Caco-2 (cell line): ENCODE data around the gene ADK. TPM values are rescaled to one million over a fixed set of nuclear protein-coding genes. Genes with fewer than 3 reads are reported as not detected.
"Not testable (repeated sequence)": the region's sequence is repeated elsewhere in the genome, so short reads cannot be mapped to it uniquely, and the experiment has no call there.

Source experiments
- BruUV-seq: library from RNA; stranded (reverse); fragments of 400-500 nt; replicated peaks from 2 replicates; lab custom pipeline; 2021; lab: Mats Ljungman, UMichigan
- CTCF ChIA-PET: fragments of 300-600 bp; sonication (Branson Sonifier 250); formaldehyde crosslinking; loops from one replicate; lab custom pipeline; 2022; ENCODE audit warnings: antibody characterized with exemption; lab: Charles Lee
- POLR2A ChIA-PET: fragments of 300-600 bp; sonication (Branson Sonifier 250); formaldehyde crosslinking; loops from one replicate; lab custom pipeline; 2022; ENCODE audit warnings: antibody characterized with exemption; lab: Charles Lee
- DNase-seq, 2 experiments: peaks; one replicate each; pipeline versions ENCODE4 v3.0.0 to v3.0.0-alpha.2; 2020 to 2022
- H3K27me3 ChIP-seq: replicated peaks from 2 replicates; pipeline ENCODE4 v1.6.0; 2011; ENCODE audit warnings: low read length; ENCODE audit not compliant: control insufficient read depth, insufficient read depth
- H3K36me3 ChIP-seq: 2 replicates; pipeline ENCODE4 v1.5.1; 2011; ENCODE audit warnings: low read length; ENCODE audit not compliant: control insufficient read depth, insufficient read depth
- H3K4me1 ChIP-seq: fragments of 250-450 bp; sonication (Bioruptor Pico); 2 replicates; pipeline ENCODE4 v1.5.1; 2020; ENCODE audit warnings: mild to moderate bottlenecking
- H3K4me3 ChIP-seq: 2 replicates; pipeline ENCODE4 v1.5.1; 2011; ENCODE audit warnings: low read depth, mild to moderate bottlenecking, control low read depth, low read length
- H3K9me3 ChIP-seq: fragments of 250-450 bp; sonication (Bioruptor Pico); 2 replicates; pipeline ENCODE4 v1.5.1; 2020; ENCODE audit warnings: mild to moderate bottlenecking, moderate library complexity
- H3K27ac Mint-ChIP-seq: one replicate; pipeline ENCODE4 v1.8.0; 2022; ENCODE audit warnings: mixed read lengths; ENCODE audit not compliant: unreplicated experiment
- H3K27me3 Mint-ChIP-seq: one replicate; pipeline ENCODE4 v1.8.0; 2022; ENCODE audit warnings: mixed read lengths; ENCODE audit not compliant: insufficient read depth, unreplicated experiment
- H3K36me3 Mint-ChIP-seq: one replicate; pipeline ENCODE4 v1.8.0; 2022; ENCODE audit warnings: mild to moderate bottlenecking, mixed read lengths; ENCODE audit not compliant: insufficient read depth, unreplicated experiment
- H3K4me1 Mint-ChIP-seq: one replicate; pipeline ENCODE4 v1.8.0; 2022; ENCODE audit warnings: low read depth, mixed read lengths; ENCODE audit not compliant: unreplicated experiment
- H3K4me3 Mint-ChIP-seq: one replicate; pipeline ENCODE4 v1.8.0; 2022; ENCODE audit warnings: mild to moderate bottlenecking, moderate library complexity, mixed read lengths; ENCODE audit not compliant: unreplicated experiment
- H3K9me3 Mint-ChIP-seq: one replicate; pipeline ENCODE4 v1.8.0; 2022; ENCODE audit warnings: mixed read lengths; ENCODE audit not compliant: unreplicated experiment
- CTCF ChIP-seq, 2 experiments: fragments of 200-600 bp in 1 of 2; IDR thresholded peaks; 1 replicate in 1 of 2; 2 replicates in 1 of 2; pipeline versions ENCODE4 v1.5.1 to v1.8.0; 2011 to 2022; ENCODE audit warnings: antibody characterized with exemption in 1 of 2, control low read depth in 1 of 2, inconsistent platforms in 1 of 2, low read depth in 1 of 2, low read length in 1 of 2, mild to moderate bottlenecking in 1 of 2, moderate library complexity in 1 of 2; ENCODE audit not compliant: insufficient read depth in 1 of 2, severe bottlenecking in 1 of 2, unreplicated experiment in 1 of 2
- intact Hi-C: fragments of 100-400 bp; cut with micrococcal nuclease; formaldehyde crosslinking; loops from one replicate; pipeline ENCODE4 v1.10.0; 2022; ENCODE audit not compliant: unreplicated experiment
- total RNA-seq: library from RNA; stranded (reverse); gene quantifications from 2 replicates; pipeline ENCODE4 v1.2.3, GENCODE V29; 2022

ADK gene
- total RNA-seq, 1 experiment from 2014 or later, result 105 TPM

GRCh38 chr10:74558403-74558802 is 407.4 kb downstream of the ADK start:
- TF ChIP-seq CTCF (IDR thresholded peaks at IDR 0.05; ENCODE audit: insufficient read depth in 1 of 2, low read depth in 1 of 2, low read length in 1 of 2, severe bottlenecking in 1 of 2, unreplicated experiment in 1 of 2), result no peak
- Mint-ChIP-seq H3K36me3 (no peaks in the 10 kb centered on the region), H3K27ac (no peak overlapping the region), H3K4me3 (no peak overlapping the region), H3K27me3 (no peaks in the 10 kb centered on the region), H3K4me1 (no peaks in the 10 kb centered on the region), H3K9me3 (no peaks in the 10 kb centered on the region)
- intact Hi-C loops, result no loop called here
- BruUV-seq, result no TSS peak
- no peaks in the 10 kb centered on the region for H3K36me3 ChIP-seq
- H3K4me1 ChIP-seq, result no peaks in the 10 kb centered on the region
- H3K27me3 ChIP-seq, result no peaks in the 10 kb centered on the region
- no peak for DNase-seq
- no peaks in the 10 kb centered on the region for H3K9me3 ChIP-seq
- ChIA-PET CTCF (no interaction called here), POLR2A (no interaction called here)
- no peak overlapping the region for H3K4me3 ChIP-seq

- H3K9me3 Mint-ChIP-seq, result no peaks in the 10 kb centered on the region
- intact Hi-C loops, result no loop called here
- POLR2A ChIA-PET, result no interaction called here
- H3K27me3 Mint-ChIP-seq, result no peaks in the 10 kb centered on the region
- peaks cover 2% of the 10 kb centered on the region for H3K36me3 Mint-ChIP-seq
- no peak overlapping the region for H3K4me3 Mint-ChIP-seq
- BruUV-seq, result no TSS peak
- TF ChIP-seq CTCF (IDR thresholded peaks at IDR 0.05; ENCODE audit: insufficient read depth in 1 of 2, low read depth in 1 of 2, low read length in 1 of 2, severe bottlenecking in 1 of 2, unreplicated experiment in 1 of 2), result no peak
- no peak for DNase-seq
- CTCF ChIA-PET, result no interaction called here
- Histone ChIP-seq H3K36me3 (no peaks in the 10 kb centered on the region), H3K9me3 (no peaks in the 10 kb centered on the region), H3K4me1 (no peaks in the 10 kb centered on the region), H3K4me3 (no peak overlapping the region), H3K27me3 (no peaks in the 10 kb centered on the region)
- no peak overlapping the region for H3K27ac Mint-ChIP-seq
- H3K4me1 Mint-ChIP-seq, result no peaks in the 10 kb centered on the region
Observed at GRCh38 chr10:74558897-74559296, 407.9 kb downstream of the ADK start.

GRCh38 chr10:74568896-74569295 is 417.9 kb downstream of the ADK start:
- CTCF ChIA-PET, H3K4me3 ChIP-seq, H3K27me3 ChIP-seq, BruUV-seq, POLR2A ChIA-PET, intact Hi-C loops, H3K4me3 Mint-ChIP-seq, H3K27me3 Mint-ChIP-seq, H3K27ac Mint-ChIP-seq, H3K9me3 ChIP-seq, H3K36me3 ChIP-seq, H3K4me1 ChIP-seq, H3K4me1 Mint-ChIP-seq, DNase-seq: not testable (repeated sequence)
- H3K36me3 Mint-ChIP-seq, result peaks cover 21% of the 10 kb centered on the region
- peaks cover 13% of the 10 kb centered on the region for H3K9me3 Mint-ChIP-seq

- Mint-ChIP-seq H3K9me3 (peaks cover 13% of the 10 kb centered on the region), H3K36me3 (peaks cover 33% of the 10 kb centered on the region), H3K4me1 (peaks cover 11% of the 10 kb centered on the region)
- H3K4me3 ChIP-seq, H3K27me3 ChIP-seq, H3K9me3 ChIP-seq, H3K4me1 ChIP-seq, intact Hi-C loops, H3K27me3 Mint-ChIP-seq, POLR2A ChIA-PET, DNase-seq, CTCF ChIA-PET, BruUV-seq, H3K27ac Mint-ChIP-seq, H3K36me3 ChIP-seq, H3K4me3 Mint-ChIP-seq: not testable (repeated sequence)
Observed at GRCh38 chr10:74573497-74573896, 422.5 kb downstream of the ADK start.
